Ectodermal cell (in vitro differentiated cells): ENCODE results near the gene OTUD7B.

Experiments used
- H3K27ac ChIP-seq: 2 replicates; pipeline ENCODE4 v1.7.0; 2013; ENCODE audit warnings: mild to moderate bottlenecking, low read depth, low read length; ENCODE audit not compliant: insufficient read depth, poor library complexity, severe bottlenecking
- H3K27me3 ChIP-seq: 2 replicates; pipeline ENCODE4 v1.7.0; 2013; ENCODE audit warnings: mild to moderate bottlenecking, low read length; ENCODE audit not compliant: insufficient read depth, control insufficient read depth, poor library complexity, severe bottlenecking
- H3K36me3 ChIP-seq: one replicate; pipeline ENCODE4 v1.7.0; 2013; ENCODE audit warnings: low read length; ENCODE audit not compliant: control insufficient read depth, insufficient read depth
- H3K4me1 ChIP-seq: one replicate; pipeline ENCODE4 v1.7.0; 2013; ENCODE audit warnings: low read length; ENCODE audit not compliant: control insufficient read depth, insufficient read depth
- H3K4me3 ChIP-seq: 2 replicates; pipeline ENCODE4 v1.7.0; 2013; ENCODE audit warnings: low read depth, low read length, control low read depth; ENCODE audit not compliant: insufficient read depth
- H3K9me3 ChIP-seq: 2 replicates; pipeline ENCODE4 v1.7.0; 2013; ENCODE audit warnings: mild to moderate bottlenecking, low read length, moderate library complexity; ENCODE audit not compliant: control insufficient read depth
- WGBS, 2 experiments: methylation state at CpG; one replicate each; pipeline ENCODE4 v1.1.7; 2013; ENCODE audit warnings: missing lambda C conversion rate in 2 of 2; 5-methylcytosine and 5-hydroxymethylcytosine counted together

Gene OTUD7B

DNA sequence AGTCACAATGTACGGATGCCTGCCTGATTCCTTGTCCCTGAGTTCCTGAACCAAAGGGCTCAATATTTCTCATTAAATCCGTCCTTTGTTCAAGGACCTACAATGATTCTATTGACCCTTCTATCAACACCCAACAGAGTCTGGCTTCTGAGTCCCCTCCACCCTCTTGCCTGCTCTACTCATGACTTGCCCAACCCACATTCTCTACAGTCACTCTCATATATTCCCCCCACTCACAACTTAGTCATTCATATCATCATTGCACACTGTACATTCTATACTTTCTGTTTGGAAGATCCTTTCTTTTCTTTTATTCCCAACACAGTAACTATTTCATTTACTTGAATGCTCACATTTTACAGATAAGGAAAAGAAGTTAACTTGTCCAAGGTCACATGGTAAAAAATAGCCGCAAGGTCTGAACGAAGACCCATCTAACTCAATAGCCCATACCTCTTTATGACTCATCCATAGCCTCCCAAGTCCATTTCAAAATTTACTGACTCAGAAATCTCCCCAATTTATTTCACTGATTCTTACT, 3.6 kb downstream of the OTUD7B start:
- peaks cover 5% of the 10 kb centered on the region for H3K36me3 ChIP-seq
- 90 to 92% methylated on average over 4 of the region's 4 CpGs for WGBS, 2 experiments
- H3K27me3 ChIP-seq = no peaks in the 10 kb centered on the region
- no peaks in the 10 kb centered on the region for H3K9me3 ChIP-seq
- H3K4me1 ChIP-seq = peaks cover 6% of the 10 kb centered on the region
- no peak overlapping the region for H3K27ac ChIP-seq
- no peak overlapping the region for H3K4me3 ChIP-seq

GRCh38 chr1:150005606-150006005, 4.9 kb downstream of the OTUD7B start:
- Histone ChIP-seq H3K9me3 (no peaks in the 10 kb centered on the region), H3K27me3 (no peaks in the 10 kb centered on the region), H3K4me1 (peaks cover 6% of the 10 kb centered on the region), H3K4me3 (no peak overlapping the region), H3K36me3 (peaks cover 5% of the 10 kb centered on the region), H3K27ac (no peak overlapping the region)
- WGBS, 2 experiments = 89 to 100% methylated on average over 2 of the region's 2 CpGs

- Histone ChIP-seq H3K4me1 (peaks cover 3% of the 10 kb centered on the region), H3K27ac (no peak overlapping the region), H3K4me3 (no peak overlapping the region), H3K9me3 (no peaks in the 10 kb centered on the region), H3K36me3 (peaks cover 5% of the 10 kb centered on the region), H3K27me3 (no peaks in the 10 kb centered on the region)
- WGBS, 2 experiments = 93 to 95% methylated on average over 3 of the region's 3 CpGs
Observed at GRCh38 chr1:150003801-150004200, 6.7 kb downstream of the OTUD7B start.

GRCh38 chr1:150002217-150002616, 8.3 kb downstream of the OTUD7B start:
- H3K4me3 ChIP-seq = no peak overlapping the region
- WGBS, 2 experiments = 87 to 88% methylated on average over 2 of the region's 2 CpGs
- H3K9me3 ChIP-seq = no peaks in the 10 kb centered on the region
- no peaks in the 10 kb centered on the region for H3K4me1 ChIP-seq
- H3K27ac ChIP-seq = no peak overlapping the region
- peaks cover 5% of the 10 kb centered on the region for H3K36me3 ChIP-seq
- H3K27me3 ChIP-seq = no peaks in the 10 kb centered on the region

- H3K27me3 ChIP-seq = no peaks in the 10 kb centered on the region
- H3K4me3 ChIP-seq = no peak overlapping the region
- WGBS, 2 experiments = 100% methylated on average over 1 of the region's 1 CpG
- peaks cover 5% of the 10 kb centered on the region for H3K36me3 ChIP-seq
- peak overlapping the region; percentile 2 for H3K27ac ChIP-seq
- H3K4me1 ChIP-seq = no peaks in the 10 kb centered on the region
- H3K9me3 ChIP-seq = no peaks in the 10 kb centered on the region
Observed at GRCh38 chr1:150001415-150001814, 9.1 kb downstream of the OTUD7B start.

DNA sequence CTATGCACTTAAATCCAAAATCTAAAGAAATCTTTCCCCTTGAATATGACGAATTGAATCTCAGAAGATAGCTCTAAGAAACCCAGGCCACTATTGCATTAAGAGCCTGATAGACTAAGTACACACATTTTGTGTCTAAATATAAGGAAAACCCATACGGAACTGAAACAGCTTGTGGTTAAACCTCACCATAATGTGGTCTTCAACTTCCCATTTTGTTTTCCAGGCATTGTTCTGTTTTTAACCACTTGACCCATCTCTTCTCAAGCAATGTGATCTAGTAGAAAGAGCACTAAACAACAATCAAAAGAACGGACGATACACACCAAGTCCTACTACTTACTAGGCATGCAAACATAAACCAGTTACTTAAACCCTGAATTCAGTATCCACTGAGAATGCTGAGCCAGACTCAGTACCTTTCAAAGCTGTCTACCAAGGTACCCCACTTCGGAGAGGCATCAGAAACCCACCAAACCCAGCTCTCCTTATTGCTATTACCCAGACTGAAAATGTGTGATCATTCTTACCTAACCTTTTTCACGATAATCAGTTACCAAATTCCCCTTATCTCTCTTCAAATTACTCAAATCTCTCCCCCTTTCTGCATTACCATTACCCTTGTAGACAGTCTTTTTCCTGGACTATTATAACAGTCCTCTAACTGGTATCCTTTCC, 12.8 kb downstream of the OTUD7B start:
- H3K4me3 ChIP-seq = no peak overlapping the region
- peaks cover 4% of the 10 kb centered on the region for H3K4me1 ChIP-seq
- no peaks in the 10 kb centered on the region for H3K9me3 ChIP-seq
- H3K36me3 ChIP-seq = no peaks in the 10 kb centered on the region
- no peaks in the 10 kb centered on the region for H3K27me3 ChIP-seq
- 92 to 93% methylated on average over 6 of the region's 6 CpGs for WGBS, 2 experiments
- no peak overlapping the region for H3K27ac ChIP-seq

DNA sequence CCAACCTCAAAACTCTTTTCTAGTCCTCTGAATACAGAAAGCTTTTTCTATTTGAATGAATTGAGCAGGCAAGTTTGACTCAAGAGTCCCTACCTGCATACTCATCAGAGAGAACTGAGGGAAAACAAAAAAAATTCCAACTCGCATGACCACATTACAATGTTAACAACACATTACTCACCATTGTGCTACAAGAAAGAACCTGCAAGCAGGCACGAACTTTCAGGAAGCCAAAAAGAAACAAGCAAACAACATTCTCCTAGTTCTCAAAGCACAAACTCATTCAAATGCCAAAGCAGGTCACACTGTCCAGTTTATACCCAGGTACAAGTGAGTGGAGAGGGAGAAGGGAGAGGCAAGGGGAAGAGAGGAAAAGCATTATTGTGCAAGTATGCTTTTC, 14.6 kb downstream of the OTUD7B start:
- no peaks in the 10 kb centered on the region for H3K27me3 ChIP-seq
- WGBS, 2 experiments = 52 to 64% methylated on average over 2 of the region's 2 CpGs
- no peak overlapping the region for H3K4me3 ChIP-seq
- no peaks in the 10 kb centered on the region for H3K36me3 ChIP-seq
- peaks cover 4% of the 10 kb centered on the region for H3K4me1 ChIP-seq
- peak overlapping the region; percentile 13 for H3K27ac ChIP-seq
- no peaks in the 10 kb centered on the region for H3K9me3 ChIP-seq

DNA sequence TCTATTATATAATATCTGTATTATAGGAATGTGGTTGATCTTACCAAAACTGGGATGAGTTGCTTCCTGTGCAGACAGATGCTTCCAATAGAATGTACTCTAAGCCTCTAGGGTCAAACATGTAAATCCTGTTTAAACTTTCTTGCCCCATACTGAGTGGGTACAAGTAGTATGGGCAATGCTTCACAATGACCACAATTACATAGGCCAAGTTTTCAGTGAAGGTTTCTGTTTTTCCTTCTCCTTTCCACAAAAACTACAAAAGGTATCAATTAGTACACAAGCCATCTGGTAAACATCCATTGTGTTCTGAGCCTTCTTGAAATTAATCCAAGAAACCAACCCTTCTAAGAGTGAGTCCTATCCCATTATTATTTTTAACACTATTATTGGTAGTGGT, 16.8 kb downstream of the OTUD7B start:
- no peaks in the 10 kb centered on the region for H3K9me3 ChIP-seq
- no peak overlapping the region for H3K27ac ChIP-seq
- no peaks in the 10 kb centered on the region for H3K36me3 ChIP-seq
- H3K27me3 ChIP-seq = no peaks in the 10 kb centered on the region
- H3K4me1 ChIP-seq = peaks cover 4% of the 10 kb centered on the region
- no peak overlapping the region for H3K4me3 ChIP-seq

DNA sequence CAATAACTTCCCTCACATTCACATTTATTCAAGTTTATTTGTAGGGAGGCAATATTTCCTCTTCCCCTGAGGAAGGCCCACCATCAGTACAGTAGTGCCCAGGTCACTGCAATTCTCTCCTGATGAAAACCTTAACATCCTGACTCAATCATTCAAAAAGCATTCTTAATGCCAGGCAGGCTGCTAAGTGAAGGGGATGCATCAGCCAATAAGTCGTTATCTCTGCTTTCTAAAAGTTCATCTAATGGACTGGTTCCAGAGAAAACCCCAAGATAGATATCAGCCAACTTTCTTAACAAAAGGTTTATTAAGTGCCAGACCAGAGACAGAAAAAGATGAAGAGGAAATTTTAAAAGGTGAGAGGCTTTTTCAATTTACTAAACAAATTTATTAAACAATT, 17.3 kb downstream of the OTUD7B start:
- H3K27ac ChIP-seq = no peak overlapping the region
- H3K4me3 ChIP-seq = no peak overlapping the region
- H3K4me1 ChIP-seq = peaks cover 4% of the 10 kb centered on the region
- H3K9me3 ChIP-seq = no peaks in the 10 kb centered on the region
- WGBS, 2 experiments = 100% methylated on average over 1 of the region's 1 CpG
- no peaks in the 10 kb centered on the region for H3K36me3 ChIP-seq
- H3K27me3 ChIP-seq = no peaks in the 10 kb centered on the region

DNA sequence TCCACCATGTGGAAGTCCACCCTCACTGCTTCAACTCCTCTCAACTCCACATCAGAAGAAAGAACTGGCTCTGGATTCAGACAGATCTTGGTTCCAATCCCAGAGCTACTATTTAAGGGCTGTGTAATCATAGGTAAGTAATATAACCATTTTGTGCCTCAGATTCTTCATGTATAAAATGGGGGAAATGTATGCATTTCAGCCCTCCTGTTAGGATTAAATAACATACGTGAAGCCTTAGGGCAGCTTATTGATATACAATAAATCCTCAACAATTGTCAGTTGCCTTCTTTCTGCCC, 23.3 kb downstream of the OTUD7B start:
- H3K27ac ChIP-seq = no peak overlapping the region
- WGBS, 2 experiments = 94 to 100% methylated on average over 1 of the region's 1 CpG
- no peaks in the 10 kb centered on the region for H3K9me3 ChIP-seq
- H3K4me1 ChIP-seq = no peaks in the 10 kb centered on the region
- H3K4me3 ChIP-seq = no peak overlapping the region
- no peaks in the 10 kb centered on the region for H3K27me3 ChIP-seq
- H3K36me3 ChIP-seq = no peaks in the 10 kb centered on the region
